ENCODE measurements around the gene RPL3.

RPL3 gene

GRCh38 chr22:39279170-39279850 lies 40.1 kb downstream of the RPL3 start:
- no peak for DNase-seq

- no peak for DNase-seq
Observed at GRCh38 chr22:39278040-39278439, 41.4 kb downstream of the RPL3 start.

GRCh38 chr22:39277142-39277607 lies 42.2 kb downstream of the RPL3 start:
- no peak for DNase-seq

- DNase-seq = no peak
Observed at GRCh38 chr22:39276440-39277141, 42.8 kb downstream of the RPL3 start.

- DNase-seq = no peak
Observed at GRCh38 chr22:39275814-39276439, 43.5 kb downstream of the RPL3 start.

- no peak for DNase-seq
Observed at GRCh38 chr22:39273950-39274887, 45.2 kb downstream of the RPL3 start.

- no peak for DNase-seq
Observed at GRCh38 chr22:39270792-39271191, 48.6 kb downstream of the RPL3 start.

- no peak for DNase-seq
Observed at GRCh38 chr22:39270280-39270679, 49.1 kb downstream of the RPL3 start.

GRCh38 chr22:39269095-39269790 lies 50.2 kb downstream of the RPL3 start:
- DNase-seq = no peak

GRCh38 chr22:39268645-39269044 lies 50.8 kb downstream of the RPL3 start:
- no peak for DNase-seq

- no peak for DNase-seq
Observed at GRCh38 chr22:39267974-39268373, 51.4 kb downstream of the RPL3 start.

GRCh38 chr22:39266398-39267030 lies 52.9 kb downstream of the RPL3 start:
- no peak for DNase-seq

- DNase-seq = no peak
Observed at GRCh38 chr22:39265143-39265886, 54.1 kb downstream of the RPL3 start.

- no peak for DNase-seq
Observed at GRCh38 chr22:39264349-39265038, 54.9 kb downstream of the RPL3 start.

- DNase-seq = no peak
Observed at GRCh38 chr22:39263626-39264348, 55.6 kb downstream of the RPL3 start.

Measured in central memory CD4-positive, alpha-beta T cell (primary cell).